Spinal cord (tissue), 10 donors: ENCODE measurements around the gene DDX27. TPM values are rescaled to one million over a fixed set of nuclear protein-coding genes. Genes with fewer than 3 reads are reported as not detected.
A peak's percentile ranks its signal among the peaks of the same experiment; 100 is the strongest.

ENCODE experiments used
- DNase-seq, 6 donors: peaks; one replicate each; pipeline versions ENCODE4 v3.0.0 to v3.0.0-alpha.2; 2013 to 2015; ENCODE audit warnings: low spot score in 6 of 6, low read depth in 4 of 6
- H3K27ac ChIP-seq: one replicate; pipeline ENCODE4 v1.5.1; 2013; ENCODE audit warnings: low read depth, low read length, control low read depth
- H3K27me3 ChIP-seq: one replicate; pipeline ENCODE4 v1.6.1; 2013; ENCODE audit warnings: low read length; ENCODE audit not compliant: control insufficient read depth, insufficient read depth
- H3K36me3 ChIP-seq: one replicate; pipeline ENCODE4 v1.6.1; 2013; ENCODE audit warnings: low read length; ENCODE audit not compliant: control insufficient read depth, insufficient read depth
- H3K4me1 ChIP-seq: one replicate; pipeline ENCODE4 v1.6.1; 2013; ENCODE audit warnings: low read length; ENCODE audit not compliant: control insufficient read depth, insufficient read depth
- H3K4me3 ChIP-seq: one replicate; pipeline ENCODE4 v1.5.1; 2013; ENCODE audit warnings: low read depth, low read length, control low read depth
- H3K9me3 ChIP-seq: one replicate; pipeline ENCODE4 v1.6.1; 2013; ENCODE audit warnings: low read length; ENCODE audit not compliant: control insufficient read depth, insufficient read depth
- WGBS: methylation state at CpG from one replicate; pipeline ENCODE4 v1.1.5; 2013; ENCODE audit warnings: missing lambda C conversion rate; ENCODE audit not compliant: insufficient coverage; 5-methylcytosine and 5-hydroxymethylcytosine counted together
- long read RNA-seq, 4 donors: transcript quantifications; one replicate each; lab custom pipeline, GENCODE V29; 2026
- polyA plus RNA-seq, 2 donors: library from polyadenylated mRNA; unstranded; fragments of 120-200 nt; gene quantifications; one replicate each; pipeline ENCODE4 v1.2.1, GENCODE V29; 2013; ENCODE audit not compliant: insufficient read length in 2 of 2
- total RNA-seq, 2 donors: library from RNA; depleted of rRNA in 1 of 2; stranded (reverse); fragments of 120-200 nt in 1 of 2; fragments of >200 nt in 1 of 2; gene quantifications; one replicate each; pipeline versions ENCODE4 v1.2.3 to v1.2.4, GENCODE V29; 2013 to 2014
- donor health status: healthy.

The DDX27 gene, protein sequence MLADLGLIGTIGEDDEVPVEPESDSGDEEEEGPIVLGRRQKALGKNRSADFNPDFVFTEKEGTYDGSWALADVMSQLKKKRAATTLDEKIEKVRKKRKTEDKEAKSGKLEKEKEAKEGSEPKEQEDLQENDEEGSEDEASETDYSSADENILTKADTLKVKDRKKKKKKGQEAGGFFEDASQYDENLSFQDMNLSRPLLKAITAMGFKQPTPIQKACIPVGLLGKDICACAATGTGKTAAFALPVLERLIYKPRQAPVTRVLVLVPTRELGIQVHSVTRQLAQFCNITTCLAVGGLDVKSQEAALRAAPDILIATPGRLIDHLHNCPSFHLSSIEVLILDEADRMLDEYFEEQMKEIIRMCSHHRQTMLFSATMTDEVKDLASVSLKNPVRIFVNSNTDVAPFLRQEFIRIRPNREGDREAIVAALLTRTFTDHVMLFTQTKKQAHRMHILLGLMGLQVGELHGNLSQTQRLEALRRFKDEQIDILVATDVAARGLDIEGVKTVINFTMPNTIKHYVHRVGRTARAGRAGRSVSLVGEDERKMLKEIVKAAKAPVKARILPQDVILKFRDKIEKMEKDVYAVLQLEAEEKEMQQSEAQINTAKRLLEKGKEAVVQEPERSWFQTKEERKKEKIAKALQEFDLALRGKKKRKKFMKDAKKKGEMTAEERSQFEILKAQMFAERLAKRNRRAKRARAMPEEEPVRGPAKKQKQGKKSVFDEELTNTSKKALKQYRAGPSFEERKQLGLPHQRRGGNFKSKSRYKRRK
- total RNA-seq (10 to 100 TPM; 17.0 to 31.0 TPM), polyA plus RNA-seq (10 to 100 TPM; 28.2 to 32.9 TPM)
- long read RNA-seq, donor 1, transcript DDX27-207 (21 exons, 2,693 nt): major isoform, 5 of 16 reads
- long read RNA-seq, donor 1, partial matches to known transcripts: 10 of 16 reads
- long read RNA-seq, donor 1, other reads (novel, unspliced or antisense): 0 of 16 reads
- long read RNA-seq, donor 2: 0 reads
- long read RNA-seq, donor 3: 0 reads
- long read RNA-seq, donor 4, partial matches to known transcripts: 30 of 33 reads
- long read RNA-seq, donor 4, other reads (novel, unspliced or antisense): 0 of 33 reads

DNA sequence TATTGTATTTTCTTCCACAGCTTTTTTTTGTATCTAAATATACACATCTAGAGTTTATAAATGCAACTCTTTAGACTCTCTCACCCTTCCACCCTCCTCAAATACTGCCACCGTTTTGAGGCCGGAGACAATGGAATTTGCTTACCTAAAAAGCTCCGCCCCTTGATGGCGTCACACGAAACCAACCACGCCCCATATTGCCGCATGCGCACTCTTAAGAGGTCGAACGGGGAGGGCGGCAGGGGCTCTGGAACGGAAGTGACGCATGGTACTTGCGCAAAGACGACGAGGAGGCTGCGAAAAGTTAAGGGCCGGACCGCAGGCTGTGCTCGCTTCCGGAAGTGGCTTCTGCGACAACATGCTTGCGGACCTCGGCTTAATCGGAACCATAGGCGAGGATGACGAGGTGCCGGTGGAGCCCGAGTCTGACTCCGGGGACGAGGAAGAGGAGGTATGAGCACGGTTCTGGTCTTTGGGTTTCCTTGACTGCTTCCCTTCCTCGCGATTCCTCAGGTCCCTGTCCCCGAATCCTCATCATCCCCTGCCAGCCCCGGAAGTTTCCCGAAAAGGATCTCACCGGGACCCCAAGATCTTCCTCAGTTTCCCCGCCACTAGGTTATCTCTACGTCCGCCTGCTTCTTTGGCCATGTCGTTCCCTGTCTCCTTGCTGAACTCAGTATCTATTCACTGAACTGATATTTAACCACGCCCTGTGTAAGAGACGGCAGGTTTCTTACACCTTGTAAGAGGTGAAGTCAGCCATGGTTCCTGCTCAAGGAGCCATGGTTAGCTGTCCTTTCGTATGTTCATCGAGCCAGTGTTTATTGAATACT lies at the start of gene DDX27:
TSS of gene DDX27 (plus strand) at position 326 of the 833 bp plus-strand sequence. CDS start at position 359, 33 bp downstream.
- peak within 1 kb of the TSS; percentile 90 for H3K27ac ChIP-seq
- H3K27me3 ChIP-seq: no peaks in the 10 kb centered on the region
- H3K36me3 ChIP-seq: peaks cover 32% of the 10 kb centered on the region
- 0% methylated on average over 39 of the region's 46 CpGs for WGBS
- H3K4me1 ChIP-seq: peaks cover 20% of the 10 kb centered on the region
- no peaks in the 10 kb centered on the region for H3K9me3 ChIP-seq
- peak within 1 kb of the TSS; percentile 92 for H3K4me3 ChIP-seq
- DNase-seq: peak; percentile 99 to 100 (median 100)

DNA sequence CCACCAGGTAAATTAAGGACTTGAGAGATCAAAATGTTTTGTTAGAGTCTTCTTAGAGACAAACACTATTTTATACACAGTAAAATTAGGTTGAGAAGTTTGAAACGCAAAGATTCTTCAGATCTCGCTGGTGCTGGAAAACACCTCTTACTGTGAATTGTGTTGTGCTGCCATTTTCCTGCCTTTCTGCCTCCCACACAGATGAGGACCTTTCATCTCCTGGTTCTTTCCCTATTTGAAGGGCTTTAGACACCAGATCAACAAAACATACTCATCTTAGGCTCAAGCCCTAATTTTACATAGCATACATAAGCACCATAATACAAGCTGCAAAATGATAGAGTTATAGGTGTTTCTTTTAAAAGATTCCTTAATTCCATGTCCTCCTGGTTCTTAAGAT lies 49.7 kb upstream of the DDX27 start:
- Histone ChIP-seq H3K9me3 (no peaks in the 10 kb centered on the region), H3K27ac (no peak overlapping the region), H3K4me3 (no peak overlapping the region), H3K27me3 (no peaks in the 10 kb centered on the region), H3K4me1 (peaks cover 10% of the 10 kb centered on the region), H3K36me3 (peaks cover 8% of the 10 kb centered on the region)
- DNase-seq: no peak
- no CpG with 5 or more reads among the region's 2 CpGs for WGBS

DNA sequence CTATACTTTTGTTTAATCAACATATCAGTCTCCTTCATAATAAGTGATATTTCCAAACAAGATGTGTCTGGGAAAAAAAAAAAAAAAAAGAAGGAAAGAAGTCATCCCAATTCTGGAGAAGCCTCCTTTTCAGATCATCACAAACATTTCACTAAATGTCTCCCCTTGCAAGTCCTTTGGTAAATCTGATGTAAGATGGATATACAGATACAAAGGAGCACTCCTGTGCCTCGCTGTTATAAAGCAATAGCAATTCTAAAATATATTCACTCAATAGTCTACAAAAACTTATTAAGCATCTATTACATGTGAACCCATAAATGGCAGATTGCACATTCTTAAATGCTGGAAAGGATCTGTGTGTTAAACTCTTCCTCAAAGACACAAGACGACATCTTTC lies 48.5 kb upstream of the DDX27 start:
- WGBS: no CpG with 5 or more reads among the region's 2 CpGs

DNA sequence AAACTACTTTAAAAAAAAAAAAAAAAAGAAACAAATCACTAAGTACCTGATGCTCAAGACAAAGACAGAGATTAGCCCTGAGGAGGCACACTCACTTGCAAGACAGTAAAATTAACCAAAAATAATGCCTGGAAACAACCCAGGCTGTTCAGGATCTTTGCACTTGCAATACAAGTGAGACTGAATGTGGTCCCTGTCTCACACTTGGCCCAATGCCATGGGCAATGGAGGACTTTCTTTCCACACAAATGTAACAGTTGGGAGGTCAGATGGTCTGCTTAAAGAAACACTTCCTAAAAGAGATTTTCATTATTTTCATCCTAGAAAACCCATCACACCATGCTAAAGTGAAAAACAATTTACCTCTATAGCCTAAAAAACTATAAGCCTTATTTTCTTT lies 47.3 kb upstream of the DDX27 start:
- no peaks in the 10 kb centered on the region for H3K9me3 ChIP-seq
- no peaks in the 10 kb centered on the region for H3K27me3 ChIP-seq
- H3K4me3 ChIP-seq: no peak overlapping the region
- DNase-seq: peak in 5 of 6 donors; percentile 56 to 83 (median 65)
- H3K27ac ChIP-seq: peak overlapping the region; percentile 36
- H3K36me3 ChIP-seq: peaks cover 4% of the 10 kb centered on the region
- peaks cover 10% of the 10 kb centered on the region for H3K4me1 ChIP-seq

More for the DNA sequence above, 48.5 kb upstream of the DDX27 start:
- H3K4me1 ChIP-seq: peaks cover 10% of the 10 kb centered on the region
- H3K27ac ChIP-seq: no peak overlapping the region
- peaks cover 4% of the 10 kb centered on the region for H3K36me3 ChIP-seq
- no peaks in the 10 kb centered on the region for H3K9me3 ChIP-seq
- DNase-seq: no peak
- no peak overlapping the region for H3K4me3 ChIP-seq
- H3K27me3 ChIP-seq: no peaks in the 10 kb centered on the region

DNA sequence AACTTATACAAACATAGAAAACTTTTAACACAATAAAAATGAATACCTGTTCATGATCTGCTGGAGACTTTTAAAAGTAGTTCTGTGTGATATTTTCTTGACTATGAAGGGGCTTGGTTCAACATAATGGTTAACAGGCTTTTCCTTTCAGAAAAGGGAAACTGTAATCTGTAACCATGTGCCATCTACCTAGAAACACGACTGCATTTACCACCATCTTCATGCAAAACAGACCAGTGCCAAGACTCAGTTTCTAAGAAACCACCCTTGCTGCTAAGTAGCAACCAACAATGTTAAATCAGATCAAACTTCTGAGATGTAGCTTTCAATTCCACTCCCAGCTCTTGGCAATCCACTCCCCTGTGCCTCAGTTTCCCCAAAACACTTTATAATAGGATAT lies 46.8 kb upstream of the DDX27 start:
- peaks cover 4% of the 10 kb centered on the region for H3K36me3 ChIP-seq
- DNase-seq: no peak
- WGBS: 40% methylated on average over 1 of the region's 1 CpG
- no peak overlapping the region for H3K27ac ChIP-seq
- peaks cover 10% of the 10 kb centered on the region for H3K4me1 ChIP-seq
- H3K9me3 ChIP-seq: no peaks in the 10 kb centered on the region
- H3K27me3 ChIP-seq: no peaks in the 10 kb centered on the region
- no peak overlapping the region for H3K4me3 ChIP-seq

DNA sequence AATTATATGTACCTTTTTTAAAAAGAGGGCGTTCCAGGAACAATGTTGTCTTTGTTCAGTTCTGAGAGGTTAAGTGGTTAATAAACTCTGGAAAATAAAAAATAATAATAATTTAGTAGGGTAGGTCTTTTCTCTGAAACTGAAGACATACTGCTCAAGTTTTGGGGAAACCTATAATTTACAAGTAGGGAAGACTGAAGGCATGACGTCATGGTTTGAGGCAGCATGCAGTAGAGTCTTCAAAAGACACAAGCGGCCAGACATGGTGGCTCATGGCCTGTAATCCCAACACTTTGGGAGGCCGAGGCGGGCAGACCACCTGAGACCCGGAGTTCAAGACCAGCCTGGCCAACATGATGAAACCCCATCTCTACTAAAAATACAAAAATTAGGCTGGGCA lies 45.0 kb upstream of the DDX27 start:
- Histone ChIP-seq H3K4me3 (no peak overlapping the region), H3K27me3 (no peaks in the 10 kb centered on the region), H3K27ac (no peak overlapping the region), H3K4me1 (peaks cover 7% of the 10 kb centered on the region), H3K9me3 (no peaks in the 10 kb centered on the region), H3K36me3 (peaks cover 11% of the 10 kb centered on the region)
- no peak for DNase-seq
- WGBS: 86% methylated on average over 1 of the region's 6 CpGs

DNA sequence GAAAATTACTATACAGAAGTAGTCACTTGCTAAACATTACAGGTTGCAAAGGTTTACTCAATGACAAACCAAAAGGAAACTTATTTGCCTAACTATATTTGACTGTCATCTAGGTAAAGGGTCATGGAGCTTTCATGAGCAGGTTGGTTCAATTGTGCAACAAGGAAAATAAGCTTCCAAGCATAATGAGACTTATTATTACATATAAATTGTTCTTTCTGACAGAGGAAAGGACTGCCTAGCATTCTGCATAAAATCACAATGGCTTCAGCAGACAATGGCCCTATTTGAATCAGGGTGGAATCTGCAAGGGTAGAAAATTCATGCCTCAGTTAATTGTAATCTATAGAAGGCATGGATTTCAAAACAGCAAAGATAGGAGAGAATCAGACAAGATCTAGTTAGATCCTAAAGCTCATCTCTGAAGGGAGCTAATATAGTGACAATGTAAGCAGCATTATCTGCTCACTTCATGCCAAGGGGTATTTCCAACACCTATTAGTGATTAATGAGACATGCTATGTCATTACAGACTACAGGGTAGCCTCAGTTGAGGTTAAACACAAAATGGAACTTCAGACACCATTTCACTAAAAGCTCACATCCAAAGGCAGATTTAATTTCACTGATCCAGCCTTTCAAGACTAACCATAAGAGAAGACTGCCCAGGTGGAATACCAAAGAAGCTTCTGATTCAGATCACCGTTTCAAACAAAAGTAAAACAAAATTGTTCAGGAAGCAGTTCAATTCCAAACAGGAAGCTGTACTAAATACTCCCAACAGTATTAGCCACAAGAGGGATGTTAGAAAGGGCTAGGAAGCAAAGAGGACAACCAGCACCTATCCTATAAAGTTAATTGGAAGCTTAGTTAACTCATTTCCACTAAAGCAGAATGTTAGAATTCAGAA lies 39.6 kb upstream of the DDX27 start:
- WGBS: no CpG with 5 or more reads among the region's 1 CpG
- Histone ChIP-seq H3K36me3 (peaks cover 11% of the 10 kb centered on the region), H3K9me3 (no peaks in the 10 kb centered on the region), H3K4me1 (peaks cover 3% of the 10 kb centered on the region), H3K27me3 (no peaks in the 10 kb centered on the region), H3K27ac (no peak overlapping the region), H3K4me3 (no peak overlapping the region)
- DNase-seq: peak in 1 of 6 donors; percentile 40

DNA sequence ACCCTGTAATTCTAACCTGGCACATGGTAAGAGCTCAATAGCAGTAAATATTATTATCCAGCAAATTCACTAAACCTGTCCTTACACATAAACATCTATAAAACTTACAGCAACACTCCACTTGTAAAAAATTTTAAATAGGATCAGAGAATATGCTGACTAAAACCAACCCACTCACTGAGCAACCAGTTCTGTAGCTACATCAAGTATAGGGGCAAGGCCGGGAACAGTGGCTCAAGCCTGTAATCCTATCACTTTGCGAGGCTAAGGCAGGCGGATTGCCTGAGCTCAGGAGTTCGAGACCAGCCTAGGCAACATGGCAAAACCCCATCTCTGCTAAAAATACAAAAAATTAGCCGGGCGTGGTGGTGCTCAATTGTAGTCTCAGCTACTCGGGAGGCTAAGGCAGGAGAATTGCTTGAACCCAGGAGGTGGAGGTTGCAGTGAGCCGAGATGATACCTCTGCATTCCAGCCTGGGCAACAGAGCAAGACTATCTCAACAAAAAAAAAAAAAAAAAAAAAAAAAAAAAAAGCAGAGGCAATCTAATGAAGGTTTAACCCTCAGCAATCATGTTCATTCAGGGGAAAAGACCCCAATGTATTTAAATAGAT lies 37.8 kb upstream of the DDX27 start:
- H3K4me3 ChIP-seq: no peak overlapping the region
- H3K27me3 ChIP-seq: no peaks in the 10 kb centered on the region
- no peak overlapping the region for H3K27ac ChIP-seq
- peaks cover 9% of the 10 kb centered on the region for H3K4me1 ChIP-seq
- no peaks in the 10 kb centered on the region for H3K9me3 ChIP-seq
- DNase-seq: no peak
- peaks cover 12% of the 10 kb centered on the region for H3K36me3 ChIP-seq
- no CpG with 5 or more reads among the region's 8 CpGs for WGBS
